Measurements from ENCODE around the gene CCDC15. TPM values are rescaled to one million over a fixed set of nuclear protein-coding genes. Genes with fewer than 3 reads are reported as not detected.

Gene CCDC15
- total and polyA plus RNA-seq, 9 donors = 0.82 to 1.9 (median 1.1) TPM

DNA sequence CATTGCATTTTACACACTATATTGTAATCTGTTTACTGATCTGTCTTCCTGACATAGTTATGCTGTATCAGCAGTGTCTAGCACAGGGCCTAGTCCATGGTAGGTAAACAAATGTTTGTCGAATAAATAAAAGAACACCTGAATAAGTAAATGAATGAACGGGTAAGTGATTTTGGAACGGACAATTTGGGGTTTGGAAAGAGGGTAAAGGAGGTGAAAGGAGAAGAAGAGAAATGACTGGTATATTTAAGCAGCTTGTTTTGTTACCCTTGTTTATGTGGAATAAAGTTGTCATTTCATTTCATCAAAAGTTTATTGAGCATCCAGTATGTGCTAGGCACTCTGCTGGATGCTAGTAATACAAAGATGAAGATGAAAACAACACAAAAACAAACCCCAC is 35.1 kb upstream of the CCDC15 start, which contains the start of gene HEPN1:
Gene HEPN1, plus strand, starts transcription at position 301 of the 400 bp plus-strand sequence.
- DNase-seq = no peak
- H3K9me3 ChIP-seq = no peaks in the 10 kb centered on the region
- no peak within 1 kb of the TSS for H3K27ac ChIP-seq
- intact Hi-C loops (cut with DNase I) = no loop called here
- 92 to 94% (median 92%) methylated on average over 3 of the region's 3 CpGs for WGBS, 3 donors
- H3K4me1 ChIP-seq (ENCODE audit: insufficient read depth) = peaks cover 5% of the 10 kb centered on the region
- no peak for TF ChIP-seq EP300 (IDR thresholded peaks at IDR 0.05)
- no peak for TF ChIP-seq CTCF (IDR thresholded peaks at IDR 0.05)
- no peak for TF ChIP-seq POLR2A (IDR thresholded peaks at IDR 0.05)
- H3K36me3 ChIP-seq = no peaks in the 10 kb centered on the region
- no peaks in the 10 kb centered on the region for H3K27me3 ChIP-seq
- H3K4me3 ChIP-seq = no peak within 1 kb of the TSS

- no peak overlapping the region for H3K4me3 ChIP-seq
- peaks cover 5% of the 10 kb centered on the region for H3K4me1 ChIP-seq (ENCODE audit: insufficient read depth)
- H3K27ac ChIP-seq = no peak overlapping the region
- WGBS, 3 donors = 93 to 98% (median 94%) methylated on average over 2 of the region's 2 CpGs
- DNase-seq = no peak
- TF ChIP-seq EP300 (IDR thresholded peaks at IDR 0.05) = no peak
- TF ChIP-seq CTCF (IDR thresholded peaks at IDR 0.05) = no peak
- no peak for TF ChIP-seq POLR2A (IDR thresholded peaks at IDR 0.05)
- no peaks in the 10 kb centered on the region for H3K36me3 ChIP-seq
- intact Hi-C loops (cut with DNase I) = no loop called here
- H3K9me3 ChIP-seq = no peaks in the 10 kb centered on the region
- H3K27me3 ChIP-seq = no peaks in the 10 kb centered on the region
Measured at GRCh38 chr11:124919898-124920297, 34.1 kb upstream of the CCDC15 start.

- no peak for TF ChIP-seq CTCF (IDR thresholded peaks at IDR 0.05)
- TF ChIP-seq EP300 (IDR thresholded peaks at IDR 0.05) = no peak
- H3K27ac ChIP-seq = no peak overlapping the region
- H3K4me3 ChIP-seq = no peak overlapping the region
- no peaks in the 10 kb centered on the region for H3K9me3 ChIP-seq
- WGBS, 3 donors = 79 to 91% (median 87%) methylated on average over 5 of the region's 5 CpGs
- H3K27me3 ChIP-seq = no peaks in the 10 kb centered on the region
- no peaks in the 10 kb centered on the region for H3K36me3 ChIP-seq
- no peak for DNase-seq
- peaks cover 5% of the 10 kb centered on the region for H3K4me1 ChIP-seq (ENCODE audit: insufficient read depth)
- intact Hi-C loops (cut with DNase I) = no loop called here
Measured at GRCh38 chr11:124920356-124920755, 33.6 kb upstream of the CCDC15 start.

GRCh38 chr11:124920870-124921609 is 33.0 kb upstream of the CCDC15 start:
- 4 to 10% (median 7%) methylated on average over 58 to 82 of the region's 82 CpGs for WGBS, 3 donors
- Histone ChIP-seq H3K27ac (no peak overlapping the region), H3K4me1 (ENCODE audit: insufficient read depth) (peaks cover 5% of the 10 kb centered on the region), H3K27me3 (no peaks in the 10 kb centered on the region), H3K9me3 (no peaks in the 10 kb centered on the region), H3K36me3 (no peaks in the 10 kb centered on the region), H3K4me3 (peak overlapping the region; percentile 37)
- peak; percentile 82 to 89 (median 86) for DNase-seq
- TF ChIP-seq EP300 (IDR thresholded peaks at IDR 0.05) = no peak
- no peak for TF ChIP-seq POLR2A (IDR thresholded peaks at IDR 0.05)
- TF ChIP-seq CTCF (IDR thresholded peaks at IDR 0.05) = no peak
- intact Hi-C loops (cut with DNase I) = no loop called here

Data from ovary (tissue), 9 donors.